HG03045 (cell line): ENCODE measurements around the gene ERBB3.
A peak's percentile ranks its signal among the peaks of the same experiment; 100 is the strongest.
"Not testable (repeated sequence)": the region's sequence is repeated elsewhere in the genome, so short reads cannot be mapped to it uniquely, and the experiment has no call there.

ENCODE experiments used
- ATAC-seq: cut with Tn5 transposase; IDR thresholded peaks from one replicate; pipeline ENCODE4 v1.9.1; 2021; ENCODE audit warnings: mild to moderate bottlenecking, moderate library complexity; ENCODE audit not compliant: unreplicated experiment

ERBB3 gene

DNA sequence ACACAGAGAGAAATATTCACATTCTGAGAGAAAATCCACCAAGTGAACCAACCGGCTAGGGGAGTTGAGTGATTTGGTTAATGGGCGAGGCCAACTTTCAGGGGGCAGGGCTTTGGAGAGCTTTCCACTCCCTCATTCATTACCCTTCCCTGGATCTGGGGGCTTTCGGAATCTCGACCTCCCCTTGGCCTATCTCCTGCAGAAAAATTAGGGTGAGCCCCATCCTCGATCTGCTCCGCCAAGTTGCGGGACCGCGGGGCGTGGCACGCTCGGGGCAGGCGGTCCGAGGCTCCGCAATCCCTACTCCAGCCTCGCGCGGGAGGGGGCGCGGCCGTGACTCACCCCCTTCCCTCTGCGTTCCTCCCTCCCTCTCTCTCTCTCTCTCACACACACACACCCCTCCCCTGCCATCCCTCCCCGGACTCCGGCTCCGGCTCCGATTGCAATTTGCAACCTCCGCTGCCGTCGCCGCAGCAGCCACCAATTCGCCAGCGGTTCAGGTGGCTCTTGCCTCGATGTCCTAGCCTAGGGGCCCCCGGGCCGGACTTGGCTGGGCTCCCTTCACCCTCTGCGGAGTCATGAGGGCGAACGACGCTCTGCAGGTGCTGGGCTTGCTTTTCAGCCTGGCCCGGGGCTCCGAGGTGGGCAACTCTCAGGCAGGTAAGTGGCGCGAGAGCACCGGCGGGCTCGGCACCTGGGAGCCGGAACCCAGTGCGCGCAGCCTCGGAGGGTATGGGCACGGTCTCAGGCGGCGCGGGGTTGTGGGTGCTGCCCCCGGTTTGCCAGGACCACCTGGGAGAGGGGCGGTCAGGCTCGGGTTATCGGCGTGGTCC, at the start of gene ERBB3:
TSS of gene ERBB3 (plus strand) at position 443 of the 833 bp plus-strand sequence. CDS start at position 579, 136 bp downstream.
- ATAC-seq: no peak

DNA sequence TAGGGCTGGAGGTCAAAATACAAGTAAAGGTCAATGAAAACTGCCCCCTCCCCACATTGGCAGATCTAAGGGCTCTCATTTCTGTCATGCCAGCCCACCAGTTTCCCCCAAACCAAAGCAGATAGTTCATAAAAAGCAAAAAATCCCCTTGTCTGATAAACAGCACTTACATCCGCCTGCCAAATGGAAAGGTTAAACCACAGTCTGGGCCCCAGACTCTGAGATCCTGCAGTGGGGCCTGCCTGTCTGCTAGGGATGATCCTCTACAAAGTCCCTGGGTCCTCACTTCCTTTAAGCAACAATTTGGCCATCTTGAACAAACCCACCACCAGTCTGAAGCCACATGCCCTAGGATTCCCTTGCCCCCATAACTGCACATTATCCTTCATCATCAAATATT, 48.0 kb upstream of the ERBB3 start:
- ATAC-seq: no peak

DNA sequence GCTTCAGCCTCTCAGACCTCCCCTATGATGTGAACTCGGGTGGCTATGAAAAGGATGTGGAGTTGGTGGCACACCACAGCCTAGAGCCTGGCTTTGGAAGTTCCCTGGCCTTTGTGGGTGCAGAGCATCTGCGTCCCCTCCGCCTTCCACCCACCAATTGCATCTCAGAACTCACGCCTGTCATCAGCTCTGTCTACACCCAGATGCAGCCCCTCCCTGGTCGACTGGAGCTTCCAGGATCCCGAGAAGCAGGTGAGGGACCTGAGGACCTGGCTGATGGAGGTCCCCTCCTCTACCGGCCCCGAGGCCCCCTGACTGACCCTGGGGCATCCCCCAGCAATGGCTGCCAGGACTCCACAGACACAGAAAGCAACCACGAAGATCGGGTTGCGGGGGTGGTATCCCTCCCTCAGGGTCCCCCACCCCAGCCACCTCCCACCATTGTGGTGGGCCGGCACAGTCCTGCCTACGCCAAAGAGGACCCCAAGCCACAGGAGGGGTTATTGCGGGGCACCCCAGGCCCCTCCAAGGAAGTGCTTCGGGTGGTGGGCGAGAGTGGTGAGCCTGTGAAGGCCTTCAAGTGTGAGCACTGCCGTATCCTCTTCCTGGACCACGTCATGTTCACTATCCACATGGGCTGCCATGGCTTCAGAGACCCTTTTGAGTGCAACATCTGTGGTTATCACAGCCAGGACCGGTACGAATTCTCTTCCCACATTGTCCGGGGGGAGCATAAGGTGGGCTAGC, 45.2 kb upstream of the ERBB3 start:
- ATAC-seq: no peak

DNA sequence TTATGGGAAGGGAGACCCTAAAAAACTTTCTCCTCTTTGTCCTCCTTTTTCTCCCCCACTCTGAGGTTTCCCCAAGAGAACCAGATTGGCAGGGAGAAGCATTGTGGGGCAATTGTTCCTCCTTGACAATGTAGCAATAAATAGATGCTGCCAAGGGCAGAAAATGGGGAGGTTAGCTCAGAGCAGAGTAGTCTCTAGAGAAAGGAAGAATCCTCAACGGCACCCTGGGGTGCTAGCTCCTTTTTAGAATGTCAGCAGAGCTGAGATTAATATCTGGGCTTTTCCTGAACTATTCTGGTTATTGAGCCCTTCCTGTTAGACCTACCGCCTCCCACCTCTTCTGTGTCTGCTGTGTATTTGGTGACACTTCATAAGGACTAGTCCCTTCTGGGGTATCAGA, 42.8 kb upstream of the ERBB3 start:
- ATAC-seq: no peak

DNA sequence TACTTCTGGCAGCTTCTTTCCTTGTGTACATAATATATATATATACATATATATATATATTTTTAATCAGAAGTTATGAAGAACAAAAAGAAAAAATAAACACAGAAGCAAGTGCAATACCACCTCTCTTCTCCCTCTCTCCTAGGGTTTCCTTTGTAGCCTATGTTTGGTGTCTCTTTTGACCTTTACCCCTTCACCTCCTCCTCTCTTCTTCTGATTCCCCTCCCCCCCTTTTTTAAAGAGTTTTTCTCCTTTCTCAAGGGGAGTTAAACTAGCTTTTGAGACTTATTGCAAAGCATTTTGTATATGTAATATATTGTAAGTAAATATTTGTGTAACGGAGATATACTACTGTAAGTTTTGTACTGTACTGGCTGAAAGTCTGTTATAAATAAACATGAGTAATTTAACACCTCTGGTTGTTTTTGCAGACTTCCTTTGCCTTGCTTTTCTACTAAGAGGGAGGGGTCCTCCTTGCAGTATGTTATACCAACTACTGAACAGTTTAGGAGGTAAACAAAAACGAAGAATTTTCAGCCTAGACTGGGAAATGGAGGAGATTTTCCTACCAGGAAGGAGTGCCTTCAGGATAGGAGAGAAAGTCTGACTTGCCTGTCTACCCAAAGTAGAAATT, 41.8 kb upstream of the ERBB3 start:
- no peak for ATAC-seq

DNA sequence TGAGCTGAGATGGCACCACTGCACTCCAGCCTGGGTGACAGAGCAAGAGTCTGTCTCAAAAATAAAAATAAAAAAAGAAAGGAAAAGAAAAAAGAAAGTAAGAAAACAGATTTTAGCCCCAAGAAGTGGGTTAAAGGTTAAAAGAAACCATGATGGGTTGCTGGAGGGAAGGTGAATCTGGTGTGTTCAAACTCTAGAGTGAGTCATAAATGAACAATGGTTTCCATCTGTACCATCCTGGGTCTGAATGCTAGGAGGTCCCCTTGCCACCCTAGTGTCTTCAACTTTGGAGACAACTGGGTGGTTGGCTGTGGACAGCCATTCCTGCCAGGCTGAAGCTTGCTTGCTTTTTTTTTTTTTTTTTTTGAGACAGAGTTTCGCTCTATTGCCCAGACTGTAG, 39.8 kb upstream of the ERBB3 start:
- ATAC-seq: no peak

DNA sequence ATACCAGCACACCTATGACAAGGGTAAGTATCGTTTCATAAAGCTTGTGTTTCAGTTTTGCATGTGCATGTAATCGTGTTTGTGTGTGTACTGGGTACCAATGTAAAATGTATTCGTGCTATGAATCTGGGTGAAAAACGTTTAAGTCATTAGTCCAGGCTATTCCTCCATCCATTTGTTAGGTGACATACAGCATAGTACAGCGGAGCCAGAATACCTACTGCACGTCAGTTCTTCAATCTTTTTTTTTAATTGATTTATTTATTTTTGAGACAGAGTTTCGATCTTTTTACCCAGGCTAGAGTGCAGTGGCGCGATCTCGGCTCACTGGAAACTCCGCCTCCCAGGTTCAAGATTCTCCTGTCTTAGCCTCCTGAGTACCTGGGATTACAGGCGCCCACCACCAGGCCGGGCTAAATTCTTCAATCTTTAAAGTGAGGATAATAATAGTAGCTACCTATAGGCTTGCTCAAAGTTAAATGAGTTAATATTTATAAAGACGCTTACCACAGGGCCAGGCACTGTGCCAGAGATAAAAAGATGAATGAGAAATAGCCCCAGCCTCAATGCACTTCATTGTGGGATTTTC, 38.9 kb upstream of the ERBB3 start:
- ATAC-seq: no peak

DNA sequence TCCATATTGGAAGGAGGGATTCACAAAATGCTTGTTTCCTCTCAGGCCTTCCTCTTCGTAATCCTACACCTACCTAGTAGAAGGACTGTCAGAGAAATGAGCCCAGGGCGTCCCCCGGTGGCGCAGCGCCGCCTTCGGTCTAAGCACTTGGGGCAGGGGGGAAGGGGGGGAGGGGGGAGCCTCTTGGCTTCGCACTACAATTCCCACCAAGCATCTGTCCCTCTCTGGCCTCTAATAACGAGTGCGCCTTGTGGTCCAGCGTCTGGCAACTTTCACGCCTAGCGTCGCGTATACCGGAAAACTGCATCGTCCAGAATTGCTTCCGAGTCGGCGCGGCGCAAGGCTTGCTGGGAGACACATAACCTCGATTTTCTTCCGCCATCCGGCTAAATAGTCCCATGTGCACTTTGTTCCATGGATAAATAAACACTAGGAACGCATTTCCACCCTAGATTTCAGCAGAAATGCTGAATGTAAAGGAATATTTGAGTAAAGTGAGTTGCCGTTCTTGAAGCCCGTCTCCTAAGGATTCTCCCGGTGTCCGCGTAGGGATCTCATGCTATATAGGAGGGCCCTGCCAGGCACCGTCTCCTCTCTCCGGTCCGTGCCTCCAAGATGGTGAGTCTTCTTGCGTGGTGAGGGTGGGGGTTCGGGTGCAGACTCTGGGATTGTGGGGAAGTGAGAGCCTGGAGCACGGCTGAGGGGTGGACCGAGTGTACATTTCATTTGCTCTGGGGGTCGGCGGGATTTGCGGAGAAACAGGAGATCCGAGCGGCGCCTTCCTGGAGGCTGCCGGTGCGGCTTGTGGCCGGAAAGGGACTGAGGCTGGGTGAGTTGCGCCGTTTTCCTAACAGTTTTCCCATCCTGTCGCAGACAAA, 38.2 kb upstream of the ERBB3 start, which contains the start of gene RPS26:
TSS of gene RPS26 (plus strand) at position 367 of the 878 bp plus-strand sequence. CDS start at position 616, 249 bp downstream.
- peak; percentile 95 for ATAC-seq

DNA sequence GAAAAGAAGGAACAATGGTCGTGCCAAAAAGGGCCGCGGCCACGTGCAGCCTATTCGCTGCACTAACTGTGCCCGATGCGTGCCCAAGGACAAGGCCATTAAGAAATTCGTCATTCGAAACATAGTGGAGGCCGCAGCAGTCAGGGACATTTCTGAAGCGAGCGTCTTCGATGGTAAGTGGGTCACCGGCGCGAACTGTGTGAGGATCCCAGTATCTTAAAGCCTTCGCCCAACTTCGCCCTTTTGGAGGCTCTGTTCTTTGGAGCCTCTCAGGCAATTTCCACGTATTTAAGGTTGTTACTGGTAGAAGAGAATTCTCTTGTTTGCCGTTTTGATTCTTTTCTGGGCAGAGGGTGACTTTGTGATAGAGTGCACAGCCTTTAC, 37.5 kb upstream of the ERBB3 start:
- ATAC-seq: not testable (repeated sequence)

DNA sequence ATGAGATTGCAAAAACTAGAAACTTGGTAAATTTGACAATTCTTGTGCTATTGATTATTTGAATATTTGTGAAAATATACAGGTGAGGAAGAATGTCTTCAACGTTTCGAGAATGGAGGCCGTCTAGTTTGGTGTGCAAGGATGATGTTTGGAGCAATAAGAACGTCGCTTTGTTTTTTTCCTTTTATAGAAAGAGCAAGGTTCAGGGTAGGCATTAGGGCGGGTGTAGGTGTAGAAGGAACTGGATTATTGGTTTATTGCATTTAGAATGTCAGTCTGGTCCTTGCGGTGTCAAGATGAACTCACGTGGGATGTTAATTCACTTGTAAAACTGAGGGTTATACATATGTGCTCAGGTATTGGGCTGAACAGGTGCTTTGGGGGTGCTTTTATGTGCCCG, 37.1 kb upstream of the ERBB3 start:
- ATAC-seq: no peak

DNA sequence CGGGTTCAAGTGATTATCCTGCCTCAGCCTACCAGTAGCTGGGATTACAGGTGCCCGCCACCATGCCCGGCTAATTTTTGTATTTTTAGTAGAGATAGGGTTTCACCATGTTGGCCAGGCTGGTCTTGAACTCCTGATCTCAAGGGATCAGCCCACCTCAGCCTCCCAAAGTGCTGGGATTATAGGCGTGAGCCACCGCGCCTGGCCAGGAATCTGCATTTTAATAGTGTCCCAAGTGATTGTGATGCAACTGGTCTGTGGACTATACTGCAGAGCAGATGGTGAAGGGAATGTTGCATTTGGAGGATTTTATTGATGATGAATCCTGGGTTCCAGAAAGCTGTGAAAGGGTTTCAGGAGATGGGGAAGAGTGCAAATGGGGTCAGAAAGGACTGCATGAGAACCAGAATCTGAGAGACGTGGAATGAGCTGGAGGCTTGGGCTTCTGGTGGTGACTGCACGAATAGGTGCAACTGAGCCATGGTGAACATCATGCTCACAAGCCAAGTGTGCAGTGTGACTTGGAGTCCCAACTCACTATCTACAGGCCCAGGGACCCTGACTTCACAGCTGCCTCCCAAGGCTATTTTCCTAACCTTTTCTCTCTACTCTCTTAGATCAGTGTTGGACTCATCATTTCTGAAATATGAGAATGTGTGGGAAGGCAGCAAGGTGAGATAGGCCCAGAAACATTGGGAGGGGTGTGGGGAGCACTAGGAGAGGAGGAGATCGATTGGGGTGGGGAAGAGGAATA, 33.8 kb upstream of the ERBB3 start:
- ATAC-seq: no peak

DNA sequence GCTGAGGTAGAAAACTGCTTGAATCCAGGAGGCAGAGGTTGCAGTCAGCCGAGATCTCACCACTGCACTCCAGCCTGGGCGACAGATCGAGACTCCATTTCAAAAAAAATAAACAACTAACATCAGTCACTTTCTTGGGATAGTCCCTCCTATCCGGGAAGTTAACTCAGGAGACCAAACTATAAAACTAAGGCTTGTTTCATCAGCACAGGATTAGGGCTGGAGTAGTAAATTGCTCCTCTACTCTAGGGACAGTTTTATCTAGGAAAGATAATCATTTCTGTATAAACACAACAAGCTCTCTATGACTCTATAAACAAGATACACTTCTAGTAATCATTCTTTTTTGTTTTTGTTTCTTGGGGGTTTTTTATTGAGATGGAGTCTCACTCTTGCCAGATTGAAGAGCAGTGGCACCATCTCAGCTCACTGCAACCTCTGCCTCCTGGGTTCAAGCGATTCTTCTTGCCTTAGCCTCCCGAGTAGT, 26.5 kb upstream of the ERBB3 start:
- ATAC-seq: no peak

DNA sequence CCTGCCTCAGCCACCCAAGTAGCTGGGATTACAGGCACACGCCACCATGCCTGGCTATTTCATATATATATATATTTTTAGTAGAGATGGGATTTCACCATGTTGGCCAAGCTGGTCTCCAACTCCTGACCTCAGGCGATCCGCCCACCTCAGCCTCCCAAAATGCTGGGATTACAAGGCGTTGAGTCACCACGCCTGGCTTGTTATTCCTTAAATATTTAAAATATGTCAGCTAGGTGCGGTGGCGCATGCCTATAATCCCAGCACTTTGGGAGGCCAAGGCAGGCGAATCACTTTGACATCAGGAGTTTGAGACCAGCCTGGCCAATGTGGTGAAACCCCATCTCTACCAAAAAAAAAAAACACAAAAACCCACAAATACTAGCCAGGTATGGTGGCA, 20.0 kb upstream of the ERBB3 start:
- not testable (repeated sequence) for ATAC-seq

DNA sequence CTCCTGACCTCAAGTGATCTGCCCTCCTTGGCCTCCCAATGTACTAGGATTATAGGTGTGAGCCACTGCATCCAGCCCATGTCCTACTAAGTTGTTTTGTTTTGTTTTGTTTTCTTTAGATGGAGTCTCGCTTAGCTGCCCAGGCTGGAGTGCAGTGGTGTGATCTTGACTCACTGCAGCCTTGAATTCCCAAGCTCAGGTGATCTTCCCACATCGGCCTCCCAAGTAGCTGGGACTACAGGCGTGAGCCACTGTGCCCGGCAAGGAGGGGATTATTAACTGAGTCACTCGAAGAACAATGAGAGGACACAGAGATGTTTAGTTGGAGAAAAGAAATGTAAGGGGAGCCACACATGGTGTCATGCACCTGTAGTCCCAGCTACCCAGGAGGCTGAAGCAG, 18.0 kb upstream of the ERBB3 start:
- ATAC-seq: no peak

DNA sequence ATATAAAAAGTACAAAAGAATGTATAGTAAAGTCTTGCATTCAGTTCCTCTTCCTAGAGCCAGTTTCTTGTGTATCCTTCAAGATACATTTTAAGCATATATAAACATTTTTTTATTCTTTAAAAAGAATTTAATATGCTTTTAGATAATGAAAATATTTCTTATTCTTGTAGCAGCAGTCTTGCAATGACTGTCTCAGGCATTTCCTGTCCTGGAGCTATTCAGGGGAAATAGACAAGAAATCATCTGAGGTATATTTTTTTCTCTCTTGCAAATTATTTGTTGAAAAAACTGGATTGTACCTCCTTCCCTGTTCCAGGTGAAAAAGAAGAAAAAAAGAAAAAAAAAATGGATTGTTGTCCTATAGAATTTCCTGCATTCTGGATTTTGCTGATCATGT, 17.0 kb upstream of the ERBB3 start:
- no peak for ATAC-seq

DNA sequence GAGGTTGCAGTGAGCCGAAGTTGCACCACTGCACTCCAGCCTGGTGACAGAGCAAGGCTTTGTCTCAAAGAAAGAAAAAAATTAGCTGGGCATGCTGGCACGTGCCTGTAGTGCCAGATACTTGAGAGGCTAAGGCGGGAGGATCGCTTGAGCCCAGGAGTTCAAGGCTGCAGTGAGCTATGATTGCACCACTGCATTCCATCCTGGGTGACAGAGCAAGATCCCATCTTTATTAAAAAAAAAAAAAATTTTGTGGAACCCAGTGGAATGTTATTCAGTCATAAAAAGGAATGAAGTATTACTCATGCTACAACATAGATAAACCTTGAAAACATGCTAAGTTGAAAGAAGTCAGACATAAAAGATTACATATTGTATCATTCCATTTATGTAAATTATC, 8.3 kb upstream of the ERBB3 start:
- ATAC-seq: no peak

DNA sequence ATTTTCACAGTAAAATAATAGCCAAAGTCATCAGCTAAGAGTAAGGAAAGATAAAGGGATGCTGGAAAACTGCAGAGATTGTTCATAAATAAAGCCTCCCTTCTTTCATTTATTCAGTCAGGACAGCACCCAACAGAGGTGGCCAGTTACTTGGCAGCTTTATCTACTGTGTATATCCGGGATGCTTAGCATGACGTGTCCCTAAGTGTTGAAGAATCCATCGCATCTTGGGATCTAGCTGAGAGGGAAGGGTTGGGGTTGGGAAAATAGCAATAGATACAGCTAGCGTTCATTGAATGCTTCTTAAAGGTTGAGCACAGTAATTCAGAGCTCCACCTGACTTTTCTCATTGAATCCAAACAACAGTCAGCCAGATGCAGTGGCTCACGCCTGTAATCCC, 5.6 kb upstream of the ERBB3 start:
- ATAC-seq: no peak

DNA sequence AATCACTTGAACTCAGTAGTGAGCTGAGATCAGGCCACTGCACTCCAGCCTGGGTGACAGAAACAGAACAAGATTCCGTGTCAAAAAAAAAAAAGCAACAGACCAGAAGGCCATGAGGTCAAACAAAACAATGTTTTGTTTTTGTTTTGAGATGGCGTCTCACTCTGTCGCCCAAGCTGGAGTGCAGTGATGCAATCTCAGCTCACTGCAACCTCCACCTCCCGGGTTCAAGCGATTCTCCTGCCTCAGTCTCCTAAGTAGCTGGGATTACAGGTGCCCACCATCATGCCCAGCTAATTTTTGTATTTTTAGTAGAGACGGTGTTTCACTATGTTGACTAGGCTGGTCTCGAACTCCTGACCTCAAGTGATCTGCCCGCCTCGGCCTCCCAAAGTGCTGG, 2.0 kb upstream of the ERBB3 start:
- ATAC-seq: not testable (repeated sequence)

DNA sequence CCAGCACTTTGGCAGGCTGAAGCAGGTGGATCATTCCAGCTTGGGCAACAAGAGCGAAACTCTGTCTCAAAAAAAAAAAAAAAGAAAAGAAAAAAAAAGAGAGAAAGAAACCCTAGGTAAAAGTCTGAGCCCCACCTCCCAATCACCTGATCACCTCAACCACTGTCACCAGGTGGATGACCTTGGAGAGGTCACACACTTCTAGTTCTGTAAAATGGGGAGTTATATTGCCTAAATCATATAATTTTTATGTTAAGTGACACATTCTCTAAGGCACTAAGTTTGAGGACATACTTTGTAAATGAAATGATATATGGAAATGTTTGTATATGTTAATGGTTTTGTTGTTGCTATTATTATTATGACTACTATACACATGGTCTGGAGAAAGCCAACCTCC, 1.5 kb upstream of the ERBB3 start:
- ATAC-seq: no peak
